Choroid plexus epithelial cell (primary cell): ENCODE results near the gene CST7.

ENCODE experiments used
- DNase-seq: peaks from one replicate; pipeline ENCODE4 v3.0.0-alpha.2; 2010; ENCODE audit warnings: low read depth
- H3K4me3 ChIP-seq: 2 replicates; pipeline ENCODE4 v1.5.1; 2011; ENCODE audit warnings: low read depth, mild to moderate bottlenecking, control low read depth, low read length, moderate library complexity
- TF ChIP-seq, protein P1 (sequence below): conservative IDR thresholded peaks from 2 replicates; pipeline ENCODE4 v1.5.1; 2011; ENCODE audit warnings: low read depth, mild to moderate bottlenecking, control low read depth, inconsistent platforms, low read length, moderate library complexity

CST7 gene

GRCh38 chr20:24911461-24911860 is 37.6 kb upstream of the CST7 start:
- no peak for DNase-seq
- H3K4me3 ChIP-seq: no peak overlapping the region
- TF ChIP-seq, protein P1, sequence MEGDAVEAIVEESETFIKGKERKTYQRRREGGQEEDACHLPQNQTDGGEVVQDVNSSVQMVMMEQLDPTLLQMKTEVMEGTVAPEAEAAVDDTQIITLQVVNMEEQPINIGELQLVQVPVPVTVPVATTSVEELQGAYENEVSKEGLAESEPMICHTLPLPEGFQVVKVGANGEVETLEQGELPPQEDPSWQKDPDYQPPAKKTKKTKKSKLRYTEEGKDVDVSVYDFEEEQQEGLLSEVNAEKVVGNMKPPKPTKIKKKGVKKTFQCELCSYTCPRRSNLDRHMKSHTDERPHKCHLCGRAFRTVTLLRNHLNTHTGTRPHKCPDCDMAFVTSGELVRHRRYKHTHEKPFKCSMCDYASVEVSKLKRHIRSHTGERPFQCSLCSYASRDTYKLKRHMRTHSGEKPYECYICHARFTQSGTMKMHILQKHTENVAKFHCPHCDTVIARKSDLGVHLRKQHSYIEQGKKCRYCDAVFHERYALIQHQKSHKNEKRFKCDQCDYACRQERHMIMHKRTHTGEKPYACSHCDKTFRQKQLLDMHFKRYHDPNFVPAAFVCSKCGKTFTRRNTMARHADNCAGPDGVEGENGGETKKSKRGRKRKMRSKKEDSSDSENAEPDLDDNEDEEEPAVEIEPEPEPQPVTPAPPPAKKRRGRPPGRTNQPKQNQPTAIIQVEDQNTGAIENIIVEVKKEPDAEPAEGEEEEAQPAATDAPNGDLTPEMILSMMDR: no peak

GRCh38 chr20:24912397-24913075 is 36.5 kb upstream of the CST7 start:
- no peak overlapping the region for H3K4me3 ChIP-seq
- no peak for DNase-seq
- TF ChIP-seq, protein P1: no peak

GRCh38 chr20:24913076-24913628 is 35.9 kb upstream of the CST7 start:
- H3K4me3 ChIP-seq: no peak overlapping the region
- TF ChIP-seq, protein P1: no peak
- no peak for DNase-seq

DNA sequence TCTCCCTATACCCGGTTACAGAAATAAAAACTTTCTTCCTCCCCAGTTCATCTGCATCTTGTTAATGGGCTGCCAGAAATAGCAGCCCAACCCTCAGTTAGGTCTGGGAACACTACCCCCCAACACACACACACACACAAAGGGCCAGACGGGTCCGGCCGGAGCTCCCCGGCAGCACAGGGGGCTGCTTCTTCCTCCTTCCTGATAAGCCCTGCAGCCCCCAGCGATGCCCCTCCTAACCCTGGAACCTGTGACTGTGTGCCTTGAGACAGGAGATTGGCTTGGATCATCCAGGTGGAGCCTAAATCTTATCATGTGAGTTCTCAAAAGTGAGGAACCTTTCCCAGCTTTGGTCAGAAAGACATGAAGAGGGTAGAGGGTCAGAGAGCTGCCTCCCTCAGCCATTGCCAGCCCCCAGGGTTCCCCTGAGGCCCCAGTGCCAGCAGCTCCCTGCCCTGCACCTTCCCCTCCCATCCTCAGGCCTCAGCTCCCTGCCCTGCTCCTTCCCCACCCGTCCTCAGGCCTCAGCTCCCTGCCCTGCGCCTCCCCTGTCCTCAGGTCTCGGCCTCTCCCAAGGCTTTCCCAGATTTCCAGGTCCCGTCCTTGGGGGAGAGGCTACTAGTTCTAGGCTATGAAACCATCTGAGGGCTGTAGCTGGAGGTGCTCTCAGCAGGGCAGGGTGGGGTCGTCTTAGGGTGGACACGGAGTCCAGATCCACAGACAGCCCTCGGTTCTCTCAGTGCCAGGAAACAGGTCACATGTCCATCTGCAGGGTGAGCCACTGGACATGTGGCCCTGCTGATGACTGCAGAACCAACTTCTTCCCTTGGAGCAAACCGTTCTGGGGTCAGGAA is 34.5 kb upstream of the CST7 start:
- no peak for DNase-seq
- TF ChIP-seq, protein P1: no peak
- H3K4me3 ChIP-seq: no peak overlapping the region

GRCh38 chr20:24915440-24915839 is 33.6 kb upstream of the CST7 start:
- DNase-seq: no peak
- H3K4me3 ChIP-seq: no peak overlapping the region
- TF ChIP-seq, protein P1: no peak

GRCh38 chr20:24915892-24916291 is 33.2 kb upstream of the CST7 start:
- no peak overlapping the region for H3K4me3 ChIP-seq
- DNase-seq: no peak
- TF ChIP-seq, protein P1: no peak

DNA sequence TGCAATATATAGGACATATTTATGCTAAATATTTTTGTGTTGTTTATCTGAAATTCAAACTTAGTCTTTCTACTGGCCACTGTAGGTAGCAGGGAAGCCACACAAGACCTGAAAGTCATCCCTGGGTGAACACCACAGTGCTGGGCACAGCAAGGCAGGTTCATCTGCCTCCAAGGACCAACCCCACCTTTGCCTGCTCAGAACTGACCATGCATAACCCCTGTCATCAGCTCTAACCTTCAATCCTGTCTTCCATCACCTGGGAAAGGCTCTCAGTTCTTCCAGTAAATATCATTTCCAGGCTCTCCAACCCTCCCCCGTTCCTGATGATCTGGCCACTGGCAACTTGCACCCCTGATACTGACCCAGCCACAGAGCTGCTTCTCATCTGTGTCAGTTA is 32.7 kb upstream of the CST7 start:
- TF ChIP-seq, protein P1: no peak
- no peak overlapping the region for H3K4me3 ChIP-seq
- no peak for DNase-seq
